OCI-LY1 (cell line): ENCODE data around the gene CTNND2.

Experiments
- H2AFZ ChIP-seq: fragments of 200-600 bp; sonication (generic), shearing (Covaris generic); 2 replicates; pipeline ENCODE4 v1.6.0; 2014; ENCODE audit warnings: antibody characterized with exemption, mild to moderate bottlenecking, low read length
- H3F3A ChIP-seq: fragments of 200-600 bp; sonication (generic), shearing (Covaris generic); 2 replicates; pipeline ENCODE4 v1.6.0; 2014; ENCODE audit warnings: mild to moderate bottlenecking, antibody characterized with exemption, low read length, moderate library complexity; ENCODE audit not compliant: insufficient read depth
- H3K27ac ChIP-seq: fragments of 200-600 bp; sonication (generic); 2 replicates; pipeline ENCODE4 v1.5.1; 2014; ENCODE audit warnings: low read length, mixed run types, mild to moderate bottlenecking, low read depth; ENCODE audit not compliant: poor library complexity, severe bottlenecking
- H3K27me3 ChIP-seq: fragments of 200-600 bp; sonication (generic); 2 replicates; pipeline ENCODE4 v1.6.0; 2014; ENCODE audit warnings: antibody characterized with exemption, mild to moderate bottlenecking, low read length, moderate library complexity; ENCODE audit not compliant: insufficient read depth
- H3K36me3 ChIP-seq: fragments of 200-600 bp; sonication (generic); 2 replicates; pipeline ENCODE4 v1.6.1; 2014; ENCODE audit warnings: mild to moderate bottlenecking, antibody characterized with exemption, low read length, moderate library complexity, mixed read lengths; ENCODE audit not compliant: insufficient read depth
- H3K4me1 ChIP-seq: fragments of 200-600 bp; sonication (generic); 2 replicates; pipeline ENCODE4 v1.5.1; 2014; ENCODE audit warnings: mild to moderate bottlenecking, low read length, moderate library complexity; ENCODE audit not compliant: insufficient read depth, severe bottlenecking
- H3K4me2 ChIP-seq: fragments of 200-600 bp; sonication (generic), shearing (Covaris generic); 2 replicates; pipeline ENCODE4 v1.6.1; 2014; ENCODE audit warnings: low read length
- H3K4me3 ChIP-seq: fragments of 200-600 bp; sonication (generic); 2 replicates; pipeline ENCODE4 v1.5.1; 2014; ENCODE audit warnings: low read length, low read depth, mild to moderate bottlenecking, mixed read lengths; ENCODE audit not compliant: poor library complexity, severe bottlenecking
- H3K79me2 ChIP-seq: fragments of 200-600 bp; shearing (Covaris generic); 2 replicates; pipeline ENCODE4 v1.6.1; 2016; ENCODE audit warnings: mixed run types, low read length, mixed read lengths; ENCODE audit not compliant: insufficient read depth
- H3K9ac ChIP-seq: fragments of 200-600 bp; sonication (generic), shearing (Covaris generic); 2 replicates; pipeline ENCODE4 v1.6.1; 2014; ENCODE audit warnings: mild to moderate bottlenecking, low read length, mixed read lengths
- H3K9me2 ChIP-seq: fragments of 200-600 bp; sonication (generic), shearing (Covaris generic); 2 replicates; pipeline ENCODE4 v1.6.1; 2014; ENCODE audit warnings: low read depth, mild to moderate bottlenecking, low read length, mixed read lengths
- H3K9me3 ChIP-seq: fragments of 200-600 bp; shearing (Covaris generic); 2 replicates; pipeline ENCODE4 v1.6.1; 2014; ENCODE audit warnings: low read length, mixed read lengths
- H4K20me1 ChIP-seq: fragments of 200-600 bp; sonication (generic), shearing (Covaris generic); 2 replicates; pipeline ENCODE4 v1.6.0; 2016; ENCODE audit warnings: mild to moderate bottlenecking, low read length; ENCODE audit not compliant: insufficient read depth
- EZH2 ChIP-seq: fragments of 200-600 bp; sonication (generic), shearing (Covaris generic); IDR thresholded peaks from 2 replicates; pipeline ENCODE4 v1.8.0; 2017; ENCODE audit warnings: borderline replicate concordance, mixed run types, mild to moderate bottlenecking, antibody characterized with exemption, low read length, moderate library complexity, mixed read lengths
- TF ChIP-seq, protein P1 (sequence below): fragments of 200-600 bp; sonication (generic), shearing (Covaris generic); IDR thresholded peaks from 2 replicates; pipeline ENCODE4 v1.5.1; 2017; ENCODE audit warnings: mild to moderate bottlenecking, antibody characterized with exemption, low read length, moderate library complexity, mixed read lengths

The CTNND2 gene

GRCh38 chr5:10990634-10991033, 913.6 kb downstream of the CTNND2 start:
- no peak for TF ChIP-seq EZH2
- TF ChIP-seq, protein P1, sequence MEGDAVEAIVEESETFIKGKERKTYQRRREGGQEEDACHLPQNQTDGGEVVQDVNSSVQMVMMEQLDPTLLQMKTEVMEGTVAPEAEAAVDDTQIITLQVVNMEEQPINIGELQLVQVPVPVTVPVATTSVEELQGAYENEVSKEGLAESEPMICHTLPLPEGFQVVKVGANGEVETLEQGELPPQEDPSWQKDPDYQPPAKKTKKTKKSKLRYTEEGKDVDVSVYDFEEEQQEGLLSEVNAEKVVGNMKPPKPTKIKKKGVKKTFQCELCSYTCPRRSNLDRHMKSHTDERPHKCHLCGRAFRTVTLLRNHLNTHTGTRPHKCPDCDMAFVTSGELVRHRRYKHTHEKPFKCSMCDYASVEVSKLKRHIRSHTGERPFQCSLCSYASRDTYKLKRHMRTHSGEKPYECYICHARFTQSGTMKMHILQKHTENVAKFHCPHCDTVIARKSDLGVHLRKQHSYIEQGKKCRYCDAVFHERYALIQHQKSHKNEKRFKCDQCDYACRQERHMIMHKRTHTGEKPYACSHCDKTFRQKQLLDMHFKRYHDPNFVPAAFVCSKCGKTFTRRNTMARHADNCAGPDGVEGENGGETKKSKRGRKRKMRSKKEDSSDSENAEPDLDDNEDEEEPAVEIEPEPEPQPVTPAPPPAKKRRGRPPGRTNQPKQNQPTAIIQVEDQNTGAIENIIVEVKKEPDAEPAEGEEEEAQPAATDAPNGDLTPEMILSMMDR = no peak
- no peaks in the 10 kb centered on the region for H3K9me2 ChIP-seq
- no peaks in the 10 kb centered on the region for H4K20me1 ChIP-seq
- no peak overlapping the region for H3K4me3 ChIP-seq
- no peaks in the 10 kb centered on the region for H3K36me3 ChIP-seq
- H2AFZ ChIP-seq = no peak overlapping the region
- H3K27me3 ChIP-seq = no peaks in the 10 kb centered on the region
- H3F3A ChIP-seq = no peaks in the 10 kb centered on the region
- no peaks in the 10 kb centered on the region for H3K79me2 ChIP-seq
- no peak overlapping the region for H3K27ac ChIP-seq
- no peak overlapping the region for H3K4me2 ChIP-seq
- H3K9ac ChIP-seq = no peak overlapping the region
- no peaks in the 10 kb centered on the region for H3K9me3 ChIP-seq
- H3K4me1 ChIP-seq = no peaks in the 10 kb centered on the region

DNA sequence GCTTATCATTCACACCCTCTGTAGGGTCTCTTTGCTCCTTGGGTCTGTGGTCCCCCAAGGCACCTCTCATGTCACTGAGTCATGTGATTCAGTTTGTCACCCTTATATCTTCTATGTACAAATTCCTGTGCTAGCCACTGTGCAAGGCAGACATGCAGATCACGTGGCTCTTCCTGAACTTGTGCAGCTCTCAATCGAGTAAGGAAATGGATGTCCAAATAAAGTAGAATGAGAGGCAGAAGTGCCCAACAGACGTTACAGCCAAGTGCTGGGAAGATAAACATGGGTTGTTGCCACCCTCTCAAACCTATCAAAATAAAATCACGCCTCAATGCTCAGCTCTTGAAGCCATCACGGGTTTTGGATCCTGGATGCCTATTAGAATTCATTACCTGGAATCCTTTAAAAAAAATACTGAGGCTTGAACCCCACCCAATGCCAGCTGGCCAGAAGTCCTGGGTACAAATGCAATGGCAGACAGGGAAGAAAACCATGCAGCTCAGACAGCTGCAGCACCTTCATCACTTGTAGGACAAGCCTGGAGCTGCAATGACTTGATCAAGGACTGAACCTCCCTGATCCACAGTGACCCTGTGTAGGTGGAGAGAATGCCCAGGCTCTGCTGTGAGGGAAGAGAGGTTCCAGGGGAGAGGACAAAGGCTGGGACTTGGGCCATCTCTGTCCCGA, 914.5 kb downstream of the CTNND2 start:
- H3K9ac ChIP-seq = no peak overlapping the region
- H4K20me1 ChIP-seq = no peaks in the 10 kb centered on the region
- no peaks in the 10 kb centered on the region for H3K9me2 ChIP-seq
- no peak overlapping the region for H3K27ac ChIP-seq
- no peak overlapping the region for H3K4me3 ChIP-seq
- no peaks in the 10 kb centered on the region for H3F3A ChIP-seq
- no peaks in the 10 kb centered on the region for H3K36me3 ChIP-seq
- no peak overlapping the region for H3K4me2 ChIP-seq
- H3K27me3 ChIP-seq = no peaks in the 10 kb centered on the region
- no peaks in the 10 kb centered on the region for H3K4me1 ChIP-seq
- H3K9me3 ChIP-seq = no peaks in the 10 kb centered on the region
- TF ChIP-seq, protein P1 = no peak
- no peak for TF ChIP-seq EZH2
- no peak overlapping the region for H2AFZ ChIP-seq
- H3K79me2 ChIP-seq = no peaks in the 10 kb centered on the region

GRCh38 chr5:10988622-10989021, 915.6 kb downstream of the CTNND2 start:
- Histone ChIP-seq H3K9me2 (no peaks in the 10 kb centered on the region), H3K9me3 (no peaks in the 10 kb centered on the region), H3K4me2 (no peak overlapping the region), H4K20me1 (no peaks in the 10 kb centered on the region), H3K79me2 (no peaks in the 10 kb centered on the region), H3K27me3 (no peaks in the 10 kb centered on the region), H3F3A (no peaks in the 10 kb centered on the region), H2AFZ (no peak overlapping the region), H3K36me3 (no peaks in the 10 kb centered on the region), H3K27ac (no peak overlapping the region), H3K4me1 (no peaks in the 10 kb centered on the region), H3K9ac (no peak overlapping the region), H3K4me3 (no peak overlapping the region)
- no peak for TF ChIP-seq EZH2
- TF ChIP-seq, protein P1 = no peak
